ENCODE data around the gene ADGRL2.

- TF ChIP-seq CREB1 (CRISPR knock-in tag; IDR thresholded peaks at IDR 0.05; ENCODE audit: low read depth) (no peak), POLR2AphosphoS5 (IDR thresholded peaks at IDR 0.05; ENCODE audit: low read depth) (no peak), EZH2 (IDR thresholded peaks at IDR 0.05; ENCODE audit: low read depth, unreplicated experiment) (no peak), CTCF (conservative IDR thresholded peaks at IDR 0.05; ENCODE audit: low read depth in 2 of 2) (no peak), ZNF331 (CRISPR knock-in tag; IDR thresholded peaks at IDR 0.05; ENCODE audit: low read depth) (no peak), REST (IDR thresholded peaks at IDR 0.05; ENCODE audit: unreplicated experiment) (no peak), EZH2phosphoT487 (IDR thresholded peaks at IDR 0.05; ENCODE audit: unreplicated experiment) (no peak), NANOG (IDR thresholded peaks at IDR 0.05; ENCODE audit: borderline replicate concordance) (no peak), ZNF114 (CRISPR knock-in tag; IDR thresholded peaks at IDR 0.05) (no peak)
These were observed 1.6 kb downstream of the ADGRL2 start for GRCh38 chr1:81802457-81802706.
